ENCODE measurements around the gene SDCCAG8. TPM values are rescaled to one million over a fixed set of nuclear protein-coding genes. Genes with fewer than 3 reads are reported as not detected.

SDCCAG8 gene
- total RNA-seq, 2 donors from 2014 or later = 41.7 to 55.6 TPM

DNA sequence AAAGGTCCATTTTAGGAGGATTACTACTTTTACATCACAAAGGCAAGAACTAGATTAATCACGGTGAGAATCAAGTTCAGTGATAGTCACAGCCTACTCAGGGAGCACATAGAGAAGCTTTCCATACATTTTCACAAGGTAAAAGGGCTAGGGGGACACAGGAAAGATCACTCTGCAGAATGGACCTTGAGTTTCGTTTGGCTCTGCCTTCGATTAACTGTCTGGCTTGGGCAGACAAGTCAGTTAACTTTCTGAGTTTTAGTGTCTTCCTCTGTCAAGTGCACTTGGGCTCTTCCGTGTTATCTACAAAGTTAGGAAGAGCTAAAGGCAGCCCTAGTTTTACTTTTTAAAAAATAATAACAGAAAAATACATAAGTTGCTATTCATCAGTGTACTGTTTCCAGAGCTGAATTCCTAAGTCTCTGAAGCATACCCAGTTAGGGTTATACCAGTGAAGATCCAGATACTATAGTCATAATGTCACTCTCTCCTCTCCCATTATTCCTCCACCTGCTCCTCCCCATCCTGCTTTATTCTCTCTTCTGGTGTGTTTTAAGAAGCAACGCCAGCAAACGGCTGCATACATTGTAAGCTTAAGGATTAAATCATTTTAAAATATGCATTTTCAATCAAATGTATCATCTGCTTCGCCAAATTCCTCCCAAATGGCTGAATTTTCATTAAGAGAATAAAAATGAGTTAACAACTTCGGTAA is 2.5 kb upstream of the SDCCAG8 start:
- intact Hi-C loops (cut with DNase I) = loop anchor here (10.0 kb wide), 1 partner anchor 1401 kb away; the partner anchor contains the start of gene DESI2
- 7% methylated on average over 8 of the region's 8 CpGs for WGBS

DNA sequence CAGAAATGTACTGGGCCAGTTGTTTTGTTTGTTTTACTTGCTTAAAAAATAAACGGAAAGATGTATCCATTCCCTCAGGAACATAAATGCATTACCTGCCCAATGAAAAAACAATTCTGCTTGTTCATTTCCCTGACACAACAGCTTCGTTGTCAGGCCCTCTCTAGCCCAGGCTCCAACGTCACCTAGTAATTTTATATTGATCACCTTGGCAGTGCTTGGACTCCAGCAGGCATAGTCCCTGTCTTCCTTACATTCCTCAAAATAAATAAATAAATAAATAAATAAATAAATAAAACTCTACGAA is 2.0 kb upstream of the SDCCAG8 start:
- H3K9me3 ChIP-seq = no peaks in the 10 kb centered on the region
- H3K4me3 ChIP-seq = peak overlapping the region; percentile 81 to 85
- no peaks in the 10 kb centered on the region for H3K4me1 ChIP-seq (replicated peaks)
- no peaks in the 10 kb centered on the region for H3K27me3 ChIP-seq (replicated peaks; ENCODE audit: insufficient read depth)
- H3K27ac ChIP-seq = peak overlapping the region; percentile 85 to 92
- no peaks in the 10 kb centered on the region for H3K36me3 ChIP-seq
- DNase-seq (ENCODE audit: low spot score) = no peak
- intact Hi-C loops (cut with DNase I) = loop anchor here (10.0 kb wide), 1 partner anchor 1401 kb away; the partner anchor contains the start of gene DESI2
- TF ChIP-seq CTCF (IDR thresholded peaks at IDR 0.05) (no peak), POLR2A (IDR thresholded peaks at IDR 0.05) (no peak), POLR2AphosphoS5 (IDR thresholded peaks at IDR 0.05) (no peak)
- 4% methylated on average over 4 of the region's 4 CpGs for WGBS

More for the DNA sequence above, 2.5 kb upstream of the SDCCAG8 start:
- Histone ChIP-seq H3K4me3 (peak overlapping the region; percentile 81 to 85), H3K27ac (peak overlapping the region; percentile 85 to 92), H3K9me3 (no peaks in the 10 kb centered on the region), H3K36me3 (no peaks in the 10 kb centered on the region), H3K4me1 (replicated peaks) (no peaks in the 10 kb centered on the region), H3K27me3 (replicated peaks; ENCODE audit: insufficient read depth) (no peaks in the 10 kb centered on the region)
- TF ChIP-seq POLR2A (IDR thresholded peaks at IDR 0.05) (no peak), CTCF (IDR thresholded peaks at IDR 0.05) (no peak), POLR2AphosphoS5 (IDR thresholded peaks at IDR 0.05) (no peak)
- no peak for DNase-seq (ENCODE audit: low spot score)

- DNase-seq (ENCODE audit: low spot score) = peak; percentile 30
- Histone ChIP-seq H3K27ac (peak overlapping the region; percentile 85 to 92), H3K4me1 (replicated peaks) (no peaks in the 10 kb centered on the region), H3K27me3 (replicated peaks; ENCODE audit: insufficient read depth) (no peaks in the 10 kb centered on the region), H3K9me3 (no peaks in the 10 kb centered on the region), H3K36me3 (no peaks in the 10 kb centered on the region), H3K4me3 (peak overlapping the region; percentile 81 to 85)
- no peak for TF ChIP-seq CTCF (IDR thresholded peaks at IDR 0.05)
- TF ChIP-seq POLR2AphosphoS5 (IDR thresholded peaks at IDR 0.05) = peak; percentile 9
- no peak for TF ChIP-seq POLR2A (IDR thresholded peaks at IDR 0.05)
- WGBS = under 1% methylated on average over 50 of the region's 50 CpGs
- intact Hi-C loops (cut with DNase I) = loop anchor here (10.0 kb wide), 1 partner anchor 1400 kb away; the partner anchor contains the start of gene DESI2
Measured at GRCh38 chr1:243254233-243254926, 1.5 kb upstream of the SDCCAG8 start.

DNA sequence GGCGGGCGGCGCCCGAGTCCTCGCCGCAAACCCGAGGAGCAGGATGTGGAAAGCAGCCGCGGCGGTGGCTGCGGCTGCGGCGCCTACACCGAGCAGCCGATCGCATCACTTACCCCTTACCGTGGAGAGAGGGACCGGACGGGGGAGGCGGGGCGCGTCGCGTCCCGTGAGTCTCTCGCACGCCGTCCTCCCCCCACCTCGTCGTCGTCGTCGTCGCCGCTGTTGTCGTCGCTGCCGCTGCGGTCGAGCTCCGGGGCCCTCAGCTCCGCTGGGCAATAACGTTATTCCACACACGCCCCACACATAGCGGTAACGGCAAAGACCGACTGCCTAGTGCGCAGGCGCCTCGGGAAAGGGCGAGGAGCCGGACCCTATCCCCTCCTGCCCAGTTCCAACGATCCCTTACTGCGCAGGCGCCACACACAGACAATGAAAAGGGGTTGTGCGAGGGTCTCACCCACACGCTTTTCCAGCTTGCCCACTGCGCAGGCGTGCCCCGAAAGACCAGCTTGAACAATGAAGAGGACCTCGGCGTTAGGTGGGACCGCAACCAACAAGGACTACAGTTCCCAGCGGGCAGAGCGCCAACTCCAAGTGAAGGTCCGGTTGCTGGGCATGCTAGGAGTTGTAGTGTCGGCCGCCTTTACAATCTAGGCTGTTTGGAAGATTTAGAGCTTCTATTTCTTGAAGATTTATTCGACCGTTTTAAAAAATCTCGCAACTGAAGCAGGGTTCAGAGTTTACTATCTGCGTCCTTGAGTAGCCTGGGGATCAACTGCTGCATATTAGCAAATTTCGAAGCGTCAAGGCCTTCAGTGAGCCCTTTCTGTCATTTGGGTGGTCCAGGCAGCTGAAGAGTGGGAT is 682 bp upstream of the SDCCAG8 start, which contains the start of gene CEP170:
CEP170 (minus strand) TSS at position 355 of the 864 bp plus-strand sequence. CDS start 30,001 bp downstream, outside the sequence.
- DNase-seq (ENCODE audit: low spot score) = peak; percentile 90
- H3K36me3 ChIP-seq = no peaks in the 10 kb centered on the region
- intact Hi-C loops (cut with DNase I) = loop anchor here (10.0 kb wide), 1 partner anchor 1400 kb away; the partner anchor contains the start of gene DESI2
- WGBS = 0% methylated on average over 32 of the region's 74 CpGs
- H3K4me1 ChIP-seq (replicated peaks) = no peaks in the 10 kb centered on the region
- H3K4me3 ChIP-seq = peak within 1 kb of the TSS; percentile 81 to 85
- peak; percentile 60 for TF ChIP-seq POLR2A (IDR thresholded peaks at IDR 0.05)
- peak; percentile 84 for TF ChIP-seq POLR2AphosphoS5 (IDR thresholded peaks at IDR 0.05)
- no peak for TF ChIP-seq CTCF (IDR thresholded peaks at IDR 0.05)
- H3K9me3 ChIP-seq = no peaks in the 10 kb centered on the region
- H3K27me3 ChIP-seq (replicated peaks; ENCODE audit: insufficient read depth) = no peaks in the 10 kb centered on the region
- peak within 1 kb of the TSS; percentile 85 to 92 for H3K27ac ChIP-seq
